ENCODE results near the gene SBDS.
"Not testable (repeated sequence)": the region's sequence is repeated elsewhere in the genome, so short reads cannot be mapped to it uniquely, and the experiment has no call there.

Gene SBDS

DNA sequence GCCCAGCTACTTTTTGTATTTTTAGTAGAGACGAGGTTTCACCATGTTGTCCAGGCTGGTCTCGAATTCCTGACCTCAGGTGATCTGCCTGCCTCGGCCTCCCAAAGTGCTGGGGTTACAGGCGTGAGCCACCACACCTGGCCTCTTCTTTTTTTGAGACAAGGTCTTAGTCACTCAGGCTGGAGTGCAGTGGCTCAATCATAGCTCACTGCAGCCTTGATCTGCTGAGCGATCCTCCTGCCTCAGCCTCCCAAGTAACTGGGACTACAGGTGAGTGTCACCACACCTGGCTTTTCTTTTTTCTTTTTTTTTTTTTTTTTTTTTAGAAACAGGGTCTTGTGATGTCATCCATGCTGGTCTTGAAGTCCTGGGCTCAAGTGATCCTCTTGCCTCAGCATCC is 26.4 kb downstream of the SBDS start:
- H2BK5ac ChIP-seq (ENCODE audit: low read length); H3K27me3 ChIP-seq (ENCODE audit: insufficient read depth, low read length, poor library complexity); H3K79me2 ChIP-seq (ENCODE audit: control insufficient read depth, insufficient read depth, low read length); H3K18ac ChIP-seq (ENCODE audit: low read length); H3K23ac ChIP-seq (ENCODE audit: low read length); H3K9ac ChIP-seq (ENCODE audit: low read length); H3K27ac ChIP-seq (ENCODE audit: low read depth, low read length); H3K4me3 ChIP-seq (ENCODE audit: low read length); H3K79me1 ChIP-seq (ENCODE audit: low read length); H4K8ac ChIP-seq (ENCODE audit: low read depth, low read length); H3K4me1 ChIP-seq (ENCODE audit: control insufficient read depth, low read depth, low read length); H3K4ac ChIP-seq (ENCODE audit: low read depth, low read length); H2AK5ac ChIP-seq (ENCODE audit: low read length); H3K36me3 ChIP-seq (ENCODE audit: control insufficient read depth, insufficient read depth, low read length); DNase-seq; H2BK15ac ChIP-seq (replicated peaks; ENCODE audit: low read depth); H4K5ac ChIP-seq (ENCODE audit: low read length); H2BK120ac ChIP-seq (ENCODE audit: low read depth, low read length); H3K4me2 ChIP-seq (ENCODE audit: low read length); H3K56ac ChIP-seq (ENCODE audit: low read length): not testable (repeated sequence)
- no CpG with 5 or more reads among the region's 5 CpGs for WGBS (ENCODE audit: extremely low coverage, insufficient coverage, low lambda C conversion rate)

DNA sequence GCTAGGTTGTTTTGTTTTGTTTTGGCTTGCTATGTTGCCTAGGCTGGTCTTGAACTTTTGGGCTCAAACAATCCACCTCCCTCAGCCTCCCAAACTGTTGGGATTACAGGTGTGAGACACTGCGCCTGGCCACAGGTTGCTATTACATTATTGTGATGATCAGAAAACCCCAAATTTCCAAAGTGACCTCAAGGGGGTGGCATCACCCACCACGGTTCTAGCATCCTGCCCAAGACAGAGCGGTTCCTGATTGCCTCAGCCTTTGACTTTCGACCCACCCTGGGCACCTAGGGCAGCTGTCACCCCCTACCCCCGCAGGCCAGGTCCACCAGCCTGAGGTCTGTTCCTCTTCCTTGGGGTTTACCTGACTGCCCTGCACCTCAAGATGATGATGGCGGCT is 28.4 kb downstream of the SBDS start:
- Histone ChIP-seq H3K79me2 (ENCODE audit: control insufficient read depth, insufficient read depth, low read length) (no peaks in the 10 kb centered on the region), H3K79me1 (ENCODE audit: low read length) (no peaks in the 10 kb centered on the region), H3K18ac (ENCODE audit: low read length) (no peak overlapping the region), H3K4me1 (ENCODE audit: control insufficient read depth, low read depth, low read length) (no peaks in the 10 kb centered on the region), H2AK5ac (ENCODE audit: low read length) (no peak overlapping the region), H2BK5ac (ENCODE audit: low read length) (no peak overlapping the region), H2BK120ac (ENCODE audit: low read depth, low read length) (no peak overlapping the region), H3K56ac (ENCODE audit: low read length) (no peak overlapping the region), H4K5ac (ENCODE audit: low read length) (no peak overlapping the region), H4K8ac (ENCODE audit: low read depth, low read length) (no peak overlapping the region), H3K27me3 (ENCODE audit: insufficient read depth, low read length, poor library complexity) (no peaks in the 10 kb centered on the region), H3K23ac (ENCODE audit: low read length) (no peak overlapping the region), H2BK15ac (replicated peaks; ENCODE audit: low read depth) (no peak overlapping the region), H3K4me2 (ENCODE audit: low read length) (no peak overlapping the region), H3K9ac (ENCODE audit: low read length) (no peak overlapping the region), H3K36me3 (ENCODE audit: control insufficient read depth, insufficient read depth, low read length) (no peaks in the 10 kb centered on the region), H3K4ac (ENCODE audit: low read depth, low read length) (no peak overlapping the region), H3K4me3 (ENCODE audit: low read length) (no peak overlapping the region), H3K27ac (ENCODE audit: low read depth, low read length) (no peak overlapping the region)
- no CpG with 5 or more reads among the region's 6 CpGs for WGBS (ENCODE audit: extremely low coverage, insufficient coverage, low lambda C conversion rate)
- peak; percentile 13 for DNase-seq

DNA sequence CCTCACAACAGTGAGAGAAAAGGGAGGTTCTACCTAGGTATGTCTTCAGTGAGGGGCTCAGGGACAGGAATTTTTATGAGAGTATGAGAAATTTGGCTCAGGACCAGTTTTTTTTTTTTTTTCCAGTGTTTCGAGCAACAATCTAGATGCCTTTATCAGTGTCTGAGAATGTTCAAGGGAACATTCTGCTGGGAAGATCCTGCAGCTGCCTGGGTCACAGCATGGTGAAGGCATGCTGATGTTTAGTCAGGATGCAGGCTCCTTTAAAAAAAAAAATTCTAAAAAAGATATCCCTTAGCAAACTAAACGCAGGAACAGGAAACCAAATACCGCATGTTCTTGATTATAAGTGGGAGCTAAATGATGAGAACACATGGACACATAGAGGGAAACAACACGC is 31.0 kb downstream of the SBDS start:
- no peak overlapping the region for H3K27ac ChIP-seq (ENCODE audit: low read depth, low read length)
- no peak overlapping the region for H3K23ac ChIP-seq (ENCODE audit: low read length)
- no peak overlapping the region for H4K8ac ChIP-seq (ENCODE audit: low read depth, low read length)
- no peak overlapping the region for H3K4me3 ChIP-seq (ENCODE audit: low read length)
- no peak overlapping the region for H2BK15ac ChIP-seq (replicated peaks; ENCODE audit: low read depth)
- H2AK5ac ChIP-seq (ENCODE audit: low read length): no peak overlapping the region
- WGBS (ENCODE audit: extremely low coverage, insufficient coverage, low lambda C conversion rate): no CpG with 5 or more reads among the region's 4 CpGs
- H2BK120ac ChIP-seq (ENCODE audit: low read depth, low read length): no peak overlapping the region
- no peak overlapping the region for H3K9ac ChIP-seq (ENCODE audit: low read length)
- no peak overlapping the region for H2BK5ac ChIP-seq (ENCODE audit: low read length)
- H3K4ac ChIP-seq (ENCODE audit: low read depth, low read length): no peak overlapping the region
- no peaks in the 10 kb centered on the region for H3K36me3 ChIP-seq (ENCODE audit: control insufficient read depth, insufficient read depth, low read length)
- no peak overlapping the region for H3K56ac ChIP-seq (ENCODE audit: low read length)
- DNase-seq: no peak
- no peaks in the 10 kb centered on the region for H3K79me2 ChIP-seq (ENCODE audit: control insufficient read depth, insufficient read depth, low read length)
- no peaks in the 10 kb centered on the region for H3K4me1 ChIP-seq (ENCODE audit: control insufficient read depth, low read depth, low read length)
- H3K79me1 ChIP-seq (ENCODE audit: low read length): no peaks in the 10 kb centered on the region
- H4K5ac ChIP-seq (ENCODE audit: low read length): no peak overlapping the region
- H3K27me3 ChIP-seq (ENCODE audit: insufficient read depth, low read length, poor library complexity): no peaks in the 10 kb centered on the region
- no peak overlapping the region for H3K18ac ChIP-seq (ENCODE audit: low read length)
- H3K4me2 ChIP-seq (ENCODE audit: low read length): no peak overlapping the region

DNA sequence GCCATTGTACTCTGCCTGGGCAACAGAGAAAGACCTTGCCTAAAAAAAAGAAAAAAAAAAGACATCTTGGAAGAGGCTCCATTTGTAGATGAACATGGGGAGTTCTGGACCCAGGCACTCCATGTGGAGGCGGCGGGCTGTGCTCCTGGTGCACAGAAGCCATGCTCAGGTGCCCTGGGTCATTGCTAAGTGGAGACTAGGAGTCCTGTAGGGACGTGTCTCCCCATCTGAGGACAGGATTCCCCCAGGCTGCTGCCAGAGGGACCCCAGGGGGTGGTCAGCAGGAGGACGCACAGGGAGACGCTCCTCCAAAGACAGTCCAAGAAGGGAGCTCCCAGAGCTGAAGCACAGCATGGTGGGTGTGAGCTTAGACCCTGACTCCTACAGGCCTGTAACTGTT is 34.3 kb downstream of the SBDS start:
- Histone ChIP-seq H3K4me3 (ENCODE audit: low read length) (no peak overlapping the region), H3K9ac (ENCODE audit: low read length) (no peak overlapping the region), H3K79me2 (ENCODE audit: control insufficient read depth, insufficient read depth, low read length) (no peaks in the 10 kb centered on the region), H3K79me1 (ENCODE audit: low read length) (no peaks in the 10 kb centered on the region), H3K27me3 (ENCODE audit: insufficient read depth, low read length, poor library complexity) (no peaks in the 10 kb centered on the region), H2BK5ac (ENCODE audit: low read length) (no peak overlapping the region), H3K56ac (ENCODE audit: low read length) (no peak overlapping the region), H3K27ac (ENCODE audit: low read depth, low read length) (no peak overlapping the region), H3K23ac (ENCODE audit: low read length) (no peak overlapping the region), H2AK5ac (ENCODE audit: low read length) (no peak overlapping the region), H4K5ac (ENCODE audit: low read length) (no peak overlapping the region), H3K36me3 (ENCODE audit: control insufficient read depth, insufficient read depth, low read length) (peaks cover 6% of the 10 kb centered on the region), H3K4ac (ENCODE audit: low read depth, low read length) (no peak overlapping the region), H4K8ac (ENCODE audit: low read depth, low read length) (no peak overlapping the region), H3K18ac (ENCODE audit: low read length) (no peak overlapping the region), H3K4me2 (ENCODE audit: low read length) (no peak overlapping the region), H2BK15ac (replicated peaks; ENCODE audit: low read depth) (no peak overlapping the region), H3K4me1 (ENCODE audit: control insufficient read depth, low read depth, low read length) (no peaks in the 10 kb centered on the region), H2BK120ac (ENCODE audit: low read depth, low read length) (no peak overlapping the region)
- DNase-seq: no peak
- no CpG with 5 or more reads among the region's 5 CpGs for WGBS (ENCODE audit: extremely low coverage, insufficient coverage, low lambda C conversion rate)

DNA sequence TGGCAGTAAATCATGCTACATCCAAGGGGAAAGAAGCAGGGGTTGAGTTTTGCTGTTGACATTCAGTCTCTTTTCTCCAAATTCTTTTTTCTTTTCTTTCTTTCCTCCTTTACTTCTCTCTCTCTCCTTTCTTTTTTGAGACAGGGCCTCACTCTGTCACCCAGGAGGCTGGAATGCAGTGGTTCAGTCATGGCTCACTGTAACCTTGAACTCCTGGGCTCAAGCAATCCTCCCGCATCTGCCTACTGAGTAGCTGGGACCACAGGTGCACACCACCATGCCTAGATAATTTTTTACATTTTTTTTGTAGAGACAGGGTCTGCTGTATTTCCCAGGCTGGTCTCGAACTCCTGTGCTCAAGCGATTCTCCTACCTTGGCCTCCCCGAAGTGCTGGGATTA is 35.2 kb downstream of the SBDS start:
- H2BK5ac ChIP-seq (ENCODE audit: low read length): no peak overlapping the region
- H4K8ac ChIP-seq (ENCODE audit: low read depth, low read length): no peak overlapping the region
- H3K27me3 ChIP-seq (ENCODE audit: insufficient read depth, low read length, poor library complexity): no peaks in the 10 kb centered on the region
- H2BK15ac ChIP-seq (replicated peaks; ENCODE audit: low read depth): no peak overlapping the region
- H3K4me2 ChIP-seq (ENCODE audit: low read length): no peak overlapping the region
- WGBS (ENCODE audit: extremely low coverage, insufficient coverage, low lambda C conversion rate): no CpG with 5 or more reads among the region's 4 CpGs
- H3K4me3 ChIP-seq (ENCODE audit: low read length): no peak overlapping the region
- H3K79me1 ChIP-seq (ENCODE audit: low read length): no peaks in the 10 kb centered on the region
- no peak overlapping the region for H3K9ac ChIP-seq (ENCODE audit: low read length)
- H3K27ac ChIP-seq (ENCODE audit: low read depth, low read length): no peak overlapping the region
- no peak overlapping the region for H2BK120ac ChIP-seq (ENCODE audit: low read depth, low read length)
- DNase-seq: no peak
- H3K4me1 ChIP-seq (ENCODE audit: control insufficient read depth, low read depth, low read length): no peaks in the 10 kb centered on the region
- H2AK5ac ChIP-seq (ENCODE audit: low read length): no peak overlapping the region
- no peak overlapping the region for H4K5ac ChIP-seq (ENCODE audit: low read length)
- H3K36me3 ChIP-seq (ENCODE audit: control insufficient read depth, insufficient read depth, low read length): peaks cover 8% of the 10 kb centered on the region
- no peak overlapping the region for H3K4ac ChIP-seq (ENCODE audit: low read depth, low read length)
- H3K56ac ChIP-seq (ENCODE audit: low read length): no peak overlapping the region
- no peak overlapping the region for H3K23ac ChIP-seq (ENCODE audit: low read length)
- no peaks in the 10 kb centered on the region for H3K79me2 ChIP-seq (ENCODE audit: control insufficient read depth, insufficient read depth, low read length)
- no peak overlapping the region for H3K18ac ChIP-seq (ENCODE audit: low read length)

GRCh38 chr7:66958538-66959350 is 36.6 kb downstream of the SBDS start:
- Histone ChIP-seq H3K27me3 (ENCODE audit: insufficient read depth, low read length, poor library complexity) (no peaks in the 10 kb centered on the region), H2BK15ac (replicated peaks; ENCODE audit: low read depth) (no peak overlapping the region), H3K4me3 (ENCODE audit: low read length) (no peak overlapping the region), H2BK120ac (ENCODE audit: low read depth, low read length) (no peak overlapping the region), H2AK5ac (ENCODE audit: low read length) (no peak overlapping the region), H2BK5ac (ENCODE audit: low read length) (no peak overlapping the region), H3K79me1 (ENCODE audit: low read length) (no peaks in the 10 kb centered on the region), H3K23ac (ENCODE audit: low read length) (no peak overlapping the region), H3K36me3 (ENCODE audit: control insufficient read depth, insufficient read depth, low read length) (peaks cover 9% of the 10 kb centered on the region), H3K4me2 (ENCODE audit: low read length) (no peak overlapping the region), H3K4ac (ENCODE audit: low read depth, low read length) (no peak overlapping the region), H3K27ac (ENCODE audit: low read depth, low read length) (no peak overlapping the region), H4K8ac (ENCODE audit: low read depth, low read length) (no peak overlapping the region), H3K9ac (ENCODE audit: low read length) (no peak overlapping the region), H3K79me2 (ENCODE audit: control insufficient read depth, insufficient read depth, low read length) (no peaks in the 10 kb centered on the region), H3K18ac (ENCODE audit: low read length) (no peak overlapping the region), H4K5ac (ENCODE audit: low read length) (no peak overlapping the region), H3K4me1 (ENCODE audit: control insufficient read depth, low read depth, low read length) (no peaks in the 10 kb centered on the region), H3K56ac (ENCODE audit: low read length) (no peak overlapping the region)
- no peak for DNase-seq
- no CpG with 5 or more reads among the region's 17 CpGs for WGBS (ENCODE audit: extremely low coverage, insufficient coverage, low lambda C conversion rate)

All from mesendoderm (in vitro differentiated cells).